ENCODE data around the gene RBM19. TPM values are rescaled to one million over a fixed set of nuclear protein-coding genes. Genes with fewer than 3 reads are reported as not detected.
A peak's percentile ranks its signal among the peaks of the same experiment; 100 is the strongest.

Gene RBM19
- total RNA-seq, 1 experiment from 2014 or later: 61.7 TPM

GRCh38 chr12:113766879-113767878 is 198.9 kb downstream of the RBM19 start:
- ChIA-PET CTCF (no interaction called here), POLR2A (ENCODE audit: unreplicated experiment) (interaction anchor here (0.6 kb wide), 1 partner anchor 1670 kb away, joined by 3 read pairs; no protein-coding TSS in a partner anchor)
- H3K9ac ChIP-seq (ENCODE audit: low read length): no peak overlapping the region
- peak overlapping the region; percentile 6; the same call in 1 of the 2 replicates for H2AFZ ChIP-seq (ENCODE audit: low read length)
- H3K9me2 ChIP-seq (replicated peaks; ENCODE audit: low read length): no peaks in the 10 kb centered on the region
- H3K79me2 ChIP-seq (ENCODE audit: low read length): no peaks in the 10 kb centered on the region
- H3K4me2 ChIP-seq (ENCODE audit: low read length): peak overlapping the region; percentile 61
- H3F3A ChIP-seq (ENCODE audit: low read length, unreplicated experiment): no peaks in the 10 kb centered on the region
- H3K4me3 ChIP-seq (ENCODE audit: low read length): no peak overlapping the region
- ATAC-seq (peak; percentile 97), DNase-seq (peak; percentile 91)
- H3K36me3 ChIP-seq (ENCODE audit: low read depth, low read length): no peaks in the 10 kb centered on the region
- H3K27me3 ChIP-seq (ENCODE audit: low read length): no peaks in the 10 kb centered on the region
- H4K20me1 ChIP-seq (ENCODE audit: low read length): no peaks in the 10 kb centered on the region
- no peak overlapping the region for H3K27ac ChIP-seq (ENCODE audit: low read length)
- intact Hi-C loops (cut with micrococcal nuclease): loop anchor here (2.0 to 5.0 kb wide), 2 partner anchors 40 to 68 kb away; no protein-coding TSS in a partner anchor
- no TSS peak for BruUV-seq (replicated peaks)
- peaks cover 15% of the 10 kb centered on the region for H3K4me1 ChIP-seq (ENCODE audit: insufficient read depth, low read length)
- no peak for TF ChIP-seq EZH2phosphoT487 (IDR thresholded peaks at IDR 0.05; ENCODE audit: borderline replicate concordance, low read length)
- TF ChIP-seq CTCF (conservative IDR thresholded peaks at IDR 0.05; ENCODE audit: low read depth, low read length): no peak
- TF ChIP-seq EZH2 (IDR thresholded peaks at IDR 0.05; ENCODE audit: low read length, unreplicated experiment): no peak
- H3K9me3 ChIP-seq (ENCODE audit: low read length): no peaks in the 10 kb centered on the region

Data from PC-3 (cell line).